ENCODE results near the gene VASP. TPM values are rescaled to one million over a fixed set of nuclear protein-coding genes. Genes with fewer than 3 reads are reported as not detected.

VASP gene
- total and polyA plus RNA-seq, 2 donors (not counting 3 experiments of a cell fraction or from before 2014, with no cell fraction given): 94.3 to 154 TPM

- no peaks in the 10 kb centered on the region for H3K9me3 ChIP-seq (replicated peaks; ENCODE audit: control insufficient read depth, insufficient read depth, low read length)
Measured at GRCh38 chr19:45554481-45554880, 47.2 kb downstream of the VASP start.

More at GRCh38 chr19:45554481-45554880, 47.2 kb downstream of the VASP start:
- H3K9me1 ChIP-seq (replicated peaks; ENCODE audit: control insufficient read depth, extremely low read depth, insufficient read depth, low read length): no peaks in the 10 kb centered on the region
- H3K4me3 ChIP-seq (replicated peaks in 1 of 3; ENCODE audit: insufficient read depth in 1 of 3, low read depth in 1 of 3, low read length in 3 of 3): no peak overlapping the region
- no peak overlapping the region for H2AFZ ChIP-seq (ENCODE audit: low read depth, low read length)
- ChIA-PET POLR2A (no interaction called here), CTCF (interaction anchor here (0.7 to 1.2 kb wide), 4 partner anchors 9 to 84 kb away, joined by 3 to 4 read pairs (median 3); no protein-coding TSS in a partner anchor)
- DNase-seq (ENCODE audit: low read depth, low spot score): no peak
- dilution Hi-C loops (cut with MboI; ENCODE audit: extremely low pct_ligation_motif_present, low sequenced_read_pairs): no loop called here
- TF ChIP-seq FOS (IDR thresholded peaks at IDR 0.05; ENCODE audit: borderline replicate concordance, insufficient read depth, low read length) (no peak), MYC (IDR thresholded peaks at IDR 0.05; ENCODE audit: low read depth, low read length) (no peak), JUN (IDR thresholded peaks at IDR 0.05; ENCODE audit: borderline replicate concordance, insufficient read depth, insufficient read length, low read depth) (no peak), GATA2 (IDR thresholded peaks at IDR 0.05; ENCODE audit: insufficient read depth, insufficient read length, low read depth, low read length) (no peak), MAX (IDR thresholded peaks at IDR 0.05; ENCODE audit: insufficient read depth, insufficient read length) (no peak), POLR2AphosphoS5 (IDR thresholded peaks at IDR 0.05; ENCODE audit: insufficient read depth, low read depth, low read length) (no peak), POLR2A (IDR thresholded peaks at IDR 0.05; ENCODE audit: low read depth, low read length) (no peak), EZH2 (IDR thresholded peaks at IDR 0.05; ENCODE audit: borderline replicate concordance, low read depth, low read length, severe bottlenecking) (no peak)
- TF ChIP-seq, protein P1, sequence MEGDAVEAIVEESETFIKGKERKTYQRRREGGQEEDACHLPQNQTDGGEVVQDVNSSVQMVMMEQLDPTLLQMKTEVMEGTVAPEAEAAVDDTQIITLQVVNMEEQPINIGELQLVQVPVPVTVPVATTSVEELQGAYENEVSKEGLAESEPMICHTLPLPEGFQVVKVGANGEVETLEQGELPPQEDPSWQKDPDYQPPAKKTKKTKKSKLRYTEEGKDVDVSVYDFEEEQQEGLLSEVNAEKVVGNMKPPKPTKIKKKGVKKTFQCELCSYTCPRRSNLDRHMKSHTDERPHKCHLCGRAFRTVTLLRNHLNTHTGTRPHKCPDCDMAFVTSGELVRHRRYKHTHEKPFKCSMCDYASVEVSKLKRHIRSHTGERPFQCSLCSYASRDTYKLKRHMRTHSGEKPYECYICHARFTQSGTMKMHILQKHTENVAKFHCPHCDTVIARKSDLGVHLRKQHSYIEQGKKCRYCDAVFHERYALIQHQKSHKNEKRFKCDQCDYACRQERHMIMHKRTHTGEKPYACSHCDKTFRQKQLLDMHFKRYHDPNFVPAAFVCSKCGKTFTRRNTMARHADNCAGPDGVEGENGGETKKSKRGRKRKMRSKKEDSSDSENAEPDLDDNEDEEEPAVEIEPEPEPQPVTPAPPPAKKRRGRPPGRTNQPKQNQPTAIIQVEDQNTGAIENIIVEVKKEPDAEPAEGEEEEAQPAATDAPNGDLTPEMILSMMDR (IDR thresholded peaks at IDR 0.05; ENCODE audit: extremely low read depth in 1 of 2, insufficient read depth in 1 of 2, low read depth in 1 of 2, low read length in 2 of 2): no peak
- H3K4me1 ChIP-seq (ENCODE audit: control insufficient read depth, extremely low read depth, insufficient read depth, low read length): no peaks in the 10 kb centered on the region
- H3K27me3 ChIP-seq (ENCODE audit: control insufficient read depth in 2 of 2, insufficient read depth in 2 of 2, low read length in 2 of 2): no peaks in the 10 kb centered on the region
- BruUV-seq (replicated peaks): no TSS peak
- no peak overlapping the region for H3K9ac ChIP-seq (replicated peaks; ENCODE audit: extremely low read depth, insufficient read depth, low read length)
- H3K27ac ChIP-seq (ENCODE audit: insufficient read depth, low read depth, low read length): no peak overlapping the region
- intact Hi-C loops (cut with micrococcal nuclease): no loop called here
- H3K4me2 ChIP-seq (ENCODE audit: insufficient read depth, low read length): no peak overlapping the region
- no peak for FAIRE-seq
- no peaks in the 10 kb centered on the region for H3K79me2 ChIP-seq (ENCODE audit: control insufficient read depth, insufficient read depth, low read length)
- no peaks in the 10 kb centered on the region for H3K36me3 ChIP-seq (ENCODE audit: control insufficient read depth in 2 of 2, extremely low read depth in 1 of 2, insufficient read depth in 2 of 2, low read length in 2 of 2)
- no peaks in the 10 kb centered on the region for H4K20me1 ChIP-seq (replicated peaks; ENCODE audit: control insufficient read depth, extremely low read depth, insufficient read depth, low read length)
